ENCODE data around the gene LRBA. TPM values are rescaled to one million over a fixed set of nuclear protein-coding genes. Genes with fewer than 3 reads are reported as not detected.

The LRBA gene
- total and polyA plus RNA-seq, 9 of the 15 experiments (the other 6 are each of a cell fraction or from before 2014, with no cell fraction given) = 24.2 to 88.7 (median 59.7) TPM

DNA sequence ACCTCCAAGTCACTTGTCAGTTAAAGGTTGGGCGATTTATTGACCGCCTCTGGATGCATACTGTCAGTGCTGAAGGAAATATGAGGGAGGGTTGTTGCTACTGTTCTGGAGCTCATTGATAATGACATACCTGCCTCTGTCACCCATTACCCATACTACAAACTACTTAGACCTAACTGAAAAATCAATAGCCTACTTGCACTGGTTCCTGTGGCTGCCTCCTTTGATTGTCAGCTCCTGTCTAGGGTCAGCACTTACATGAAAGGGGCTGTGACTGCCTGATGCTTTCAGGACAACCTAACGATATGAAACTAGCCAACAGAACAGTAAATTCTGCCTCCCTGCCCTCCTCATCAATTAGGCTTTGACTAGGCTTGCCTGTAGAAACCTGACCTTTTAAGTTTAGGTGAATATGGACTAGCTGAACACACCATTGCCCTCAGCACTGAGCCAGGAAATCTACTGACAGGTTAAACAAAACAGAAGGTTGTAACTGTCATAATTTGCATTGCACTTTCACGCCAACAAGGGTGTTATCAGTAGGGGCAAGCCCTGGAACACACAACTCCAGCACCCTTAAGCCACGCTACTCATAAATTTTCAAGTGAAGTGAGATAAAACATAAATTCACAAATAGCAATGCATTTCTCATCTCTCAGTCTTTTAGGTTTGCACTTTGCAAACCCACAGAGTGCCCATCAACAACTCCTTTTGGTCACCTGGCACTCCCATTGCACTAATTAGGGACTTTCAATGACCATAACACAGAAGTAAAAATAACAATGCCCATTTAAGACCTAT is 442.2 kb downstream of the LRBA start:
- in situ Hi-C loops (cut with MboI) (no loop called here), intact Hi-C loops (cut with micrococcal nuclease) (loop anchor here (2.0 to 5.0 kb wide), 2 partner anchors 32 to 256 kb away; no protein-coding TSS in a partner anchor)
- H3K4me1 ChIP-seq (replicated peaks in 1 of 2; ENCODE audit: control insufficient read depth in 2 of 2, insufficient read depth in 2 of 2, low read length in 2 of 2) = peaks cover 0 to 60% of the 10 kb centered on the region in 2 experiments; a peak in 4 of 5 replicates
- ChIA-PET CTCF (ENCODE audit: low intra/inter-chr PET ratio) (no interaction called here), POLR2A (interaction anchor here (0.7 to 1.5 kb wide), 3 partner anchors 32 to 79 kb away, joined by 3 to 4 read pairs (median 3); no protein-coding TSS in a partner anchor)
- peak overlapping the region in 1 of 2 experiments; percentile 54; a peak in 3 of 4 replicates for H3K9ac ChIP-seq (ENCODE audit: insufficient read depth in 1 of 2, low read depth in 2 of 2, low read length in 2 of 2)
- WGBS (ENCODE audit: insufficient coverage, low coverage, missing lambda C conversion rate) = 1% methylated on average over 5 of the region's 5 CpGs
- peak; percentile 84 for FAIRE-seq
- H3K9me1 ChIP-seq (ENCODE audit: control insufficient read depth, insufficient read depth, low read length) = no peaks in the 10 kb centered on the region
- DNase-seq (ENCODE audit: extremely low read depth in 1 of 4, low spot score in 3 of 4) = peak; percentile 23 to 81 (median 47)
- H3K79me2 ChIP-seq (ENCODE audit: control insufficient read depth, insufficient read depth, low read length) = no peaks in the 10 kb centered on the region
- no peaks in the 10 kb centered on the region for H3K9me3 ChIP-seq (replicated peaks; ENCODE audit: control insufficient read depth, insufficient read depth, low read depth, low read length)
- 0 out of 2 replicates have a peak overlapping the region, but pooled peaks have one; percentile 4 for H3K4me3 ChIP-seq
- TSS peak; percentile 10 for BruUV-seq (replicated peaks)
- peak overlapping the region; percentile 65 for H2AFZ ChIP-seq (ENCODE audit: low read depth, low read length)
- H3K36me3 ChIP-seq (ENCODE audit: control insufficient read depth, insufficient read depth, low read length) = no peaks in the 10 kb centered on the region
- H4K20me1 ChIP-seq (replicated peaks; ENCODE audit: control insufficient read depth, insufficient read depth, low read length) = no peaks in the 10 kb centered on the region
- peak overlapping the region; percentile 78 for H3K4me2 ChIP-seq (ENCODE audit: insufficient read depth, low read length)
- H3K27ac ChIP-seq (ENCODE audit: extremely low read depth, low read depth, low read length) = peak overlapping the region; percentile 91
- peak; percentile 84 for ATAC-seq
- no peaks in the 10 kb centered on the region for H3K27me3 ChIP-seq (ENCODE audit: control insufficient read depth in 2 of 2, insufficient read depth in 2 of 2, low read length in 2 of 2)
- TF ChIP-seq RFX5 (IDR thresholded peaks at IDR 0.05; ENCODE audit: low read depth, low read length) (no peak), BACH1 (tag; IDR thresholded peaks at IDR 0.05) (no peak), PRPF4 (IDR thresholded peaks at IDR 0.05; ENCODE audit: insufficient read depth, low read depth, low read length, poor library complexity, severe bottlenecking) (no peak), ZNF407 (IDR thresholded peaks at IDR 0.05; ENCODE audit: low read depth) (no peak)
- TF ChIP-seq, protein P1, sequence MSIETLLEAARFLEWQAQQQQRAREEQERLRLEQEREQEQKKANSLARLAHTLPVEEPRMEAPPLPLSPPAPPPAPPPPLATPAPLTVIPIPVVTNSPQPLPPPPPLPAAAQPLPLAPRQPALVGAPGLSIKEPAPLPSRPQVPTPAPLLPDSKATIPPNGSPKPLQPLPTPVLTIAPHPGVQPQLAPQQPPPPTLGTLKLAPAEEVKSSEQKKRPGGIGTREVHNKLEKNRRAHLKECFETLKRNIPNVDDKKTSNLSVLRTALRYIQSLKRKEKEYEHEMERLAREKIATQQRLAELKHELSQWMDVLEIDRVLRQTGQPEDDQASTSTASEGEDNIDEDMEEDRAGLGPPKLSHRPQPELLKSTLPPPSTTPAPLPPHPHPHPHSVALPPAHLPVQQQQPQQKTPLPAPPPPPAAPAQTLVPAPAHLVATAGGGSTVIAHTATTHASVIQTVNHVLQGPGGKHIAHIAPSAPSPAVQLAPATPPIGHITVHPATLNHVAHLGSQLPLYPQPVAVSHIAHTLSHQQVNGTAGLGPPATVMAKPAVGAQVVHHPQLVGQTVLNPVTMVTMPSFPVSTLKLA (conservative IDR thresholded peaks at IDR 0.05) = peak in 1 of 2 experiments; percentile 28; a peak in 1 of 4 replicates
- TF ChIP-seq, protein P2, sequence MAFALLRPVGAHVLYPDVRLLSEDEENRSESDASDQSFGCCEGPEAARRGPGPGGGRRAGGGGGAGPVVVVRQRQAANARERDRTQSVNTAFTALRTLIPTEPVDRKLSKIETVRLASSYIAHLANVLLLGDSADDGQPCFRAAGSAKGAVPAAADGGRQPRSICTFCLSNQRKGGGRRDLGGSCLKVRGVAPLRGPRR (CRISPR knock-in tag; IDR thresholded peaks at IDR 0.05) = no peak
- TF ChIP-seq, protein P3, sequence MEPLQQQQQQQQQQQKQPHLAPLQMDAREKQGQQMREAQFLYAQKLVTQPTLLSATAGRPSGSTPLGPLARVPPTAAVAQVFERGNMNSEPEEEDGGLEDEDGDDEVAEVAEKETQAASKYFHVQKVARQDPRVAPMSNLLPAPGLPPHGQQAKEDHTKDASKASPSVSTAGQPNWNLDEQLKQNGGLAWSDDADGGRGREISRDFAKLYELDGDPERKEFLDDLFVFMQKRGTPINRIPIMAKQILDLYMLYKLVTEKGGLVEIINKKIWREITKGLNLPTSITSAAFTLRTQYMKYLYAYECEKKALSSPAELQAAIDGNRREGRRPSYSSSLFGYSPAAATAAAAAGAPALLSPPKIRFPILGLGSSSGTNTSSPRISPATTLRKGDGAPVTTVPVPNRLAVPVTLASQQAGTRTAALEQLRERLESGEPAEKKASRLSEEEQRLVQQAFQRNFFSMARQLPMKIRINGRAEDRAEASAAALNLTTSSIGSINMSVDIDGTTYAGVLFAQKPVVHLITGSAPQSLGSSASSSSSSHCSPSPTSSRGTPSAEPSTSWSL (CRISPR knock-in tag; IDR thresholded peaks at IDR 0.05; ENCODE audit: borderline replicate concordance) = no peak

All from K562 (cell line).